IMR-90 (cell line): ENCODE results near the gene MAP1LC3B2. TPM values are rescaled to one million over a fixed set of nuclear protein-coding genes. Genes with fewer than 3 reads are reported as not detected.

Experiments used
- ATAC-seq: fragments of 200-7000 bp; cut with Tn5 transposase; 2 replicates; pipeline ENCODE4 v1.9.1; 2020; ENCODE audit warnings: low read depth, mild to moderate bottlenecking, moderate library complexity
- BruUV-seq: library from RNA; stranded (reverse); fragments of 400-500 nt; replicated peaks from 2 replicates; lab custom pipeline; 2021; lab: Mats Ljungman, UMichigan
- CTCF ChIA-PET: fragments of 300-600 bp; formaldehyde crosslinking; extraction: SDS; loops from one replicate; lab custom pipeline; 2021; ENCODE audit warnings: antibody characterized with exemption; lab: Yijun Ruan, JAX
- POLR2A ChIA-PET: fragments of 300-600 bp; sonication (Branson Sonifier 250); formaldehyde crosslinking; loops from one replicate; lab custom pipeline; 2022; ENCODE audit warnings: antibody characterized with exemption; ENCODE audit not compliant: unreplicated experiment; lab: Charles Lee
- DNase-seq: peaks from one replicate; pipeline ENCODE4 v3.0.0; 2013
- H2AFZ ChIP-seq: replicated peaks from 2 replicates; pipeline ENCODE3; 2013; ENCODE audit warnings: low read length, mild to moderate bottlenecking; ENCODE audit not compliant: poor library complexity
- H2AK5ac ChIP-seq: 2 replicates; pipeline ENCODE4 v1.6.1; 2013; ENCODE audit warnings: low read depth, low read length, inconsistent platforms
- H2AK9ac ChIP-seq: replicated peaks from 2 replicates; pipeline ENCODE3; 2013; ENCODE audit warnings: mild to moderate bottlenecking, low read depth, low read length, moderate library complexity; ENCODE audit not compliant: poor library complexity
- H2BK120ac ChIP-seq: 2 replicates; pipeline ENCODE4 v1.6.1; 2013; ENCODE audit warnings: low read depth, low read length, inconsistent platforms
- H2BK15ac ChIP-seq: 3 replicates; pipeline ENCODE4 v1.6.1; 2013; ENCODE audit warnings: low read depth, low read length, inconsistent platforms
- H2BK20ac ChIP-seq: 2 replicates; pipeline ENCODE4 v1.6.1; 2013; ENCODE audit warnings: low read depth, mild to moderate bottlenecking, inconsistent platforms, low read length, moderate library complexity
- H2BK5ac ChIP-seq: 2 replicates; pipeline ENCODE4 v1.6.1; 2013; ENCODE audit warnings: mild to moderate bottlenecking, low read depth, low read length, inconsistent platforms; ENCODE audit not compliant: poor library complexity, severe bottlenecking
- H3K14ac ChIP-seq: replicated peaks from 2 replicates; pipeline ENCODE4 v1.6.1; 2013; ENCODE audit warnings: low read depth, low read length, inconsistent platforms
- H3K18ac ChIP-seq: 2 replicates; pipeline ENCODE4 v1.6.1; 2013; ENCODE audit warnings: low read depth, low read length, control low read depth
- H3K23ac ChIP-seq: 2 replicates; pipeline ENCODE4 v1.6.1; 2013; ENCODE audit warnings: low read depth, low read length, inconsistent platforms
- H3K27ac ChIP-seq: 2 replicates; pipeline ENCODE4 v1.5.1; 2013; ENCODE audit warnings: mild to moderate bottlenecking, control low read depth, low read length; ENCODE audit not compliant: insufficient read depth
- H3K27me3 ChIP-seq: 2 replicates; pipeline ENCODE4 v1.6.1; 2013; ENCODE audit warnings: low read length; ENCODE audit not compliant: control insufficient read depth, insufficient read depth
- H3K36me3 ChIP-seq: 2 replicates; pipeline ENCODE4 v1.6.1; 2013; ENCODE audit warnings: low read length, mixed read lengths; ENCODE audit not compliant: control insufficient read depth, insufficient read depth
- H3K4ac ChIP-seq: 2 replicates; pipeline ENCODE4 v1.6.1; 2013; ENCODE audit warnings: low read depth, low read length, inconsistent platforms
- H3K4me1 ChIP-seq: 2 replicates; pipeline ENCODE4 v1.6.1; 2013; ENCODE audit warnings: low read length, mixed read lengths; ENCODE audit not compliant: control insufficient read depth, insufficient read depth
- H3K4me2 ChIP-seq: 2 replicates; pipeline ENCODE4 v1.6.1; 2013; ENCODE audit warnings: low read depth, mild to moderate bottlenecking, control low read depth, low read length, moderate library complexity
- H3K4me3 ChIP-seq: 2 replicates; pipeline ENCODE4 v1.5.1; 2013; ENCODE audit warnings: low read depth, mild to moderate bottlenecking, control low read depth, low read length, moderate library complexity; ENCODE audit not compliant: insufficient read depth
- H3K56ac ChIP-seq: 2 replicates; pipeline ENCODE4 v1.6.1; 2013; ENCODE audit warnings: low read length, inconsistent platforms; ENCODE audit not compliant: insufficient read depth; ENCODE audit errors: extremely low read depth
- H3K79me1 ChIP-seq, 2 experiments: 2 replicates each; pipeline ENCODE4 v1.6.1; 2013; ENCODE audit warnings: low read length in 2 of 2, inconsistent platforms in 1 of 2, low read depth in 1 of 2
- H3K9ac ChIP-seq: 2 replicates; pipeline ENCODE4 v1.6.1; 2013; ENCODE audit warnings: low read depth, low read length, control low read depth
- H3K9me1 ChIP-seq: 2 replicates; pipeline ENCODE4 v1.6.1; 2013; ENCODE audit warnings: low read length, inconsistent platforms; ENCODE audit not compliant: insufficient read depth
- H3K9me3 ChIP-seq: 2 replicates; pipeline ENCODE4 v1.6.1; 2013; ENCODE audit warnings: low read length; ENCODE audit not compliant: control insufficient read depth, insufficient read depth
- H4K20me1 ChIP-seq: 2 replicates; pipeline ENCODE4 v1.6.1; 2013; ENCODE audit warnings: low read length, inconsistent platforms; ENCODE audit not compliant: insufficient read depth
- H4K5ac ChIP-seq: 2 replicates; pipeline ENCODE4 v1.6.1; 2013; ENCODE audit warnings: mild to moderate bottlenecking, low read depth, low read length, control low read depth
- H4K8ac ChIP-seq, 2 experiments: 2 replicates each; pipeline ENCODE4 v1.6.1; 2013; ENCODE audit warnings: low read depth in 2 of 2, low read length in 2 of 2, control low read depth in 1 of 2, inconsistent platforms in 1 of 2
- H4K91ac ChIP-seq: 2 replicates; pipeline ENCODE4 v1.6.1; 2013; ENCODE audit warnings: low read depth, low read length, inconsistent platforms; ENCODE audit not compliant: insufficient read depth
- FOS ChIP-seq: fragments of 150-350 bp; IDR thresholded peaks from 2 replicates; pipeline ENCODE4 v1.6.1; 2016; ENCODE audit warnings: low read depth, low read length
- MAZ ChIP-seq: IDR thresholded peaks from 2 replicates; pipeline ENCODE4 v1.6.1; 2012; ENCODE audit warnings: low read depth, mild to moderate bottlenecking, low read length, improper control_type of control experiment, moderate library complexity, borderline replicate concordance
- NFE2L2 ChIP-seq: fragments of 150-350 bp; IDR thresholded peaks from 2 replicates; pipeline ENCODE4 v1.6.1; 2016; ENCODE audit warnings: low read depth, mild to moderate bottlenecking, low read length
- SMC3 ChIP-seq: fragments of 150-350 bp; IDR thresholded peaks from 2 replicates; pipeline ENCODE4 v1.6.1; 2016; ENCODE audit warnings: low read depth, mild to moderate bottlenecking, antibody characterized with exemption, low read length, moderate library complexity
- WGBS, 2 experiments: methylation state at CpG; one replicate each; pipeline versions ENCODE4 v1.1.5 to v1.1.7; 2013; ENCODE audit warnings: missing lambda C conversion rate in 2 of 2; ENCODE audit not compliant: insufficient read length in 1 of 2; ENCODE audit errors: extremely low coverage in 2 of 2; 5-methylcytosine and 5-hydroxymethylcytosine counted together
- dilution Hi-C: fragments of 300-500 bp; cut with HindIII; formaldehyde crosslinking; loops from one replicate; pipeline ENCODE4 v1.14.3; 2018; ENCODE audit warnings: low sequenced_read_pairs; ENCODE audit not compliant: unreplicated experiment
- in situ Hi-C: fragments of 300-500 bp; cut with MboI; formaldehyde crosslinking; loops from 3 replicates; pipeline ENCODE4 v1.14.3; 2019; ENCODE audit warnings: low sequenced_read_pairs, inconsistent platforms, mixed read lengths
- intact Hi-C: fragments of 100-400 bp; cut with micrococcal nuclease; formaldehyde crosslinking; loops from 2 replicates; pipeline ENCODE4 v1.10.0; 2022
- polyA plus RNA-seq, 3 experiments: library from polyadenylated mRNA; depleted of rRNA; stranded (reverse); fragments of >200 nt; gene quantifications; 2 replicates each; pipeline ENCODE4 v1.2.3, GENCODE V29; 2012; ENCODE audit warnings: low replicate concordance in 1 of 3
- total RNA-seq: library from RNA; depleted of rRNA; stranded (reverse); fragments of >200 nt; gene quantifications from 2 replicates; pipeline ENCODE4 v1.2.3, GENCODE V29; 2012

The MAP1LC3B2 gene
- total and polyA plus RNA-seq, 2 of the 4 experiments (the other 2 are of a cell fraction): 1.4 TPM; not detected in 1

- Histone ChIP-seq H3K27me3 (no peaks in the 10 kb centered on the region; the same call in 1 of the 2 replicates), H4K20me1 (no peaks in the 10 kb centered on the region), H3K79me1 (no peaks in the 10 kb centered on the region), H2AK5ac (no peak overlapping the region), H2BK120ac (no peak overlapping the region), H2BK5ac (no peak overlapping the region), H3K4ac (no peak overlapping the region), H3K9ac (no peak overlapping the region), H3K18ac (no peak overlapping the region), H3K4me1 (no peaks in the 10 kb centered on the region), H3K9me3 (no peaks in the 10 kb centered on the region), H3K36me3 (no peaks in the 10 kb centered on the region), H3K14ac (no peak overlapping the region), H2BK15ac (no peak overlapping the region), H3K56ac (no peak overlapping the region), H3K23ac (no peak overlapping the region), H3K27ac (no peak overlapping the region), H3K9me1 (no peaks in the 10 kb centered on the region), H4K8ac (no peak overlapping the region), H2BK20ac (no peak overlapping the region), H2AK9ac (no peak overlapping the region), H4K5ac (no peak overlapping the region), H4K91ac (no peak overlapping the region), H3K4me2 (no peak overlapping the region), H2AFZ (no peak overlapping the region), H3K4me3 (no peak overlapping the region)
- no TSS peak for BruUV-seq
- ChIA-PET CTCF (no interaction called here), POLR2A (no interaction called here)
- dilution Hi-C loops: no loop called here
- WGBS, 2 experiments: 100% methylated on average over 1 of the region's 4 CpGs; no CpG with 5 or more reads in 1 of the 2 experiments
- DNase-seq: no peak
- ATAC-seq: no peak
- in situ Hi-C loops: no loop called here
- intact Hi-C loops: no loop called here
- no peak for TF ChIP-seq SMC3
- TF ChIP-seq MAZ: no peak
- no peak for TF ChIP-seq NFE2L2
- no peak for TF ChIP-seq FOS
Observed at GRCh38 chr12:116517431-116518045, 41.6 kb upstream of the MAP1LC3B2 start.
